Measurements from ENCODE around the gene RAB11FIP4.

Gene RAB11FIP4

DNA sequence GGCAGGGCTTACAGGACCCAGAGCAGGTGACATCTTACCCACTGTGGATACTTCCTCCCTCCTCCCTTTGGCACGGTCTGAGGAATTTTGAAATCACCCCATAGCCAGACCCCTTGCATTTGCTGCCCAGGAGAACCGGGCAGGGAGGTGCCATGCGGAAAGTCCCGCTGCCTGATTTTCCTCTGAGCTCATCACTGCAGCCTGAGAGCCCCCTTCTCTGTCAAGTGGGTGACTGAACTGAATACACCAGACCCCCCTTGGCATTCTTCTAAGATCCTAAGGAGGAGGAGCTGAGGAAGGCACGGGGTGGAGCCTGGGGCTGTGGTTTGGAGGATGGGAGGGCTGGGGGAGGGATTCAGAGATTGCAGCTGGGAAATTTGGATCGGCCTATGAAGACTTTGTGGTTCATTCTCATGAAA is 173.4 kb downstream of the RAB11FIP4 start:
- in situ Hi-C loops (cut with MboI; ENCODE audit: low sequenced_read_pairs), result no loop called here

DNA sequence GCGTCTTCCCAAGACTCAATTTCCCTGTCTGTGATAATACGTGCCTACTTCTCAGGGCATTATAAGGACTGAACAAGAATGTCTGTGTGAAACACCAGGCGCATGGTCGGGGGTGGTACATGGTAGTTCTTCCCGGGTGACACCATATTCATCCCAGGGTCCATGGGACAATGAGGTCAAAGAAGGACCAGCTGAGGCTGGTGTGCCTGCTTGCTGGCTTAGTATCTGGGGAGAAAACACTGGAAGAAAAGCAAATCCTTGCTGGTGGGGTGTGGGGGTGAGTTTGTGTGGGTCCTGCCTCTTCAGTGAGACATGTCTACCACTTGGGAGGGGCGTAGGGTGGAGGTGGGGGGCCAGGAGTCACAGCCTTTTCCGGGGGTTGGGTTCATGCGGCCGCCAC is 174.2 kb downstream of the RAB11FIP4 start:
- in situ Hi-C loops (cut with MboI; ENCODE audit: low sequenced_read_pairs), result no loop called here

DNA sequence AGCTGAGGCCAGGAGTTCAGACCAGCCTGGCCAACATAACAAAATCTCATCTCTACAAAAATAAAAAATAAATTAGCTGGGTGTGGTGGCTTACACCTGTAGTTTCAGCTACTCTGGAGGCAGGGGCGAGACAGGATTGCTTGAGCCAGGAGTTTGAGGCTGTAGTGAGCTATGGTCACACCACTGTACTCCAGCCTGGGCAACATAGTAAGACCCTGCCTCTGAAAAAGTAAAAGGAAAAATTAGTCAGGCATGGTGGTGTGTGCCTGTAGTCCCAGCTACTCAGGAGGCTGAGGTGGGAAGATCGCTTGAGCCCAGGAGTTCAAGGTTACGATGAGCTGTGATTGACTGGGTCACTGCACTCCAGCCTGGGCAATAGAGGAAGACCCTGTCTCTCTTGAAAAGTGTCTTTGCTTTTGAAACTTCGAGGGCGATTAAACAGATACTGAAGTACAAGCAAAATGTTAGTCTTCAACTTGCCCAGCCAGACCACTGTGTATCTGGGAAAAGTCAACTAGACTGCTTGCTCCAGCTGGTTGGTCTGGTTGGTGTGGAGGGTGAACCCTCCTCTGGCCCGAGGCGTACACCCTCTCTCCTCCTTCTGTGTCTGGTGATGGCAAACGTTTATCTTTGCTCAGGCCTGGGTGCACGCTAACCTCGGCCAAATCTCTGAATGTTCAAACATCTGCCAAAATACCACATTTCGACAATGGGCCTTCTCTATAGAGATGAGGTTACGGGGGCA is 174.9 kb downstream of the RAB11FIP4 start:
- in situ Hi-C loops (cut with MboI; ENCODE audit: low sequenced_read_pairs), result no loop called here

DNA sequence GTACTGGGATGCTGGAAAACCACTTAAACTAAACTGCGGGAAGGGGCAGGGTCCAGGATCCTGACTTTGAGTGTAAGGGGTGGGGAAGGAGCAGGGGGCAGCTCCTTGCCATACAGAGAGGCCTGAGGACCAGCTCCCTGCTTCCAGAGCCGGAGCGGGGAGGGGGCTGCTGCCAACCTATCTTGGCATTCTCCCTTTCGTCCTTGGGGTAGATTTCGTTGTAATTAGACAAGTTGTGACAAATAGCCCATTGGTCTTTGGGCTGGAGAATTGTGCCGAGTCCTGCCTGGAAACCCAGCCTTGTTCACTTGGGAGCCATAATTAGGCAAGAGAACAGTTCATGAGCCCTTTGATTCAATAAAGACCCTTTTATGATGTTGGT is 175.5 kb downstream of the RAB11FIP4 start:
- in situ Hi-C loops (cut with MboI; ENCODE audit: low sequenced_read_pairs), result no loop called here

DNA sequence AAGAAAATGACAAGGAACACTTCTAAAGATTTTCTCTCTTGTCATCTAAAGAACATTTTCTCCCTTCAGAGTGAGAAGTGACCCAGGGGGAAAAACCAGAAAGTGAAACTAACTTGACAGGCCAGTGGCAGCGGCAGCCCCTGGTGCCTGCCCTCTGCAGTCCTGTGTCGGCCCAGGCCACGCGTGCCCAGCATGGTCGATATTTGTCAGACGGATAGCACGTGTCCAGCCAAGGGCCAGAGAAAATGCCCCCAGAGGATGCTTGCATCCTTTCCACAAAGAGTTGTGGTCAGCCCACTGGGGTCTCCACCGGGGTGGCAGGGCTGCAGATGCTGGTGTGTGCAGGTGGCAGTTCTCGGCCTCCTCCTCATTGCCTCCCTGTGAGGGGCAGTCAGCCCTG is 176.6 kb downstream of the RAB11FIP4 start:
- in situ Hi-C loops (cut with MboI; ENCODE audit: low sequenced_read_pairs), result no loop called here

DNA sequence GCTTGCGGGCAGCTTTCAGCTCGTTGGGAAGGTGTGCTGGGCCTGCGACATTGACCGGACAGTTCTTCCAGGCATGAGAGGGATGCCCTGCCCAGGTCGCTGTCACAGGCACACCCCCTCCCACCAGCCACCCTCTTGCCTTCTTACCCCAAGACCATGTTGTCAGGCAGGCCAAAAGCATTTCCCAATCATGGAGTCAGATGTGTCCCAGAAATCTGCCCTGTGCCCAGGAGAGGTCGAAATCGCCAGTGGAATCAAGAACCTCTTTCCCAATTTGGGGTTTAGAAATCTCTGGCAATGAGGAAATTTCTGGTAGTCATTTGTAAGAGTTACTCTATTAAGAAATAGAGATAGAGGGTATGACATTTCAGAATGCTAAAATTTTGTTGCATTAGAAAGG is 177.1 kb downstream of the RAB11FIP4 start:
- in situ Hi-C loops (cut with MboI; ENCODE audit: low sequenced_read_pairs), result no loop called here

DNA sequence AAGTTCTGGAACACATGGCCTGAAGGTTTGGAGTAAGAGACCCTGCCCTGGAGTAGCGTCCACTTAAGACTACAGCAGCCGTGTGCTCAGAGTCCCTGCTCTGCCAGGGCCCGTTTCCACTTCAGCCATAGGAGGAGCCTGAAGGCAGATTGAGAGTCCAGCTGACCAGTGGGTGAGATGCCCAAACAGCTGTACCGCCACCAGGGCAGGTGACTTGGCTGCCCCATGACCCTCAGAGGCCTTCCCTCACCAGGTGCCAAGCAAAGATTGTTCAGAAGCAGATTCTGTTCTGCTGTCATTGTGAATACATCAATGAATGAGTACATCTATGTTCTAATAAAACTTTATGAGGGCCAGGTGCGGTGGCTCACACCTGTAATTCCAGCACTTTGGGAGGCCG is 178.8 kb downstream of the RAB11FIP4 start:
- in situ Hi-C loops (cut with MboI; ENCODE audit: low sequenced_read_pairs), result no loop called here

DNA sequence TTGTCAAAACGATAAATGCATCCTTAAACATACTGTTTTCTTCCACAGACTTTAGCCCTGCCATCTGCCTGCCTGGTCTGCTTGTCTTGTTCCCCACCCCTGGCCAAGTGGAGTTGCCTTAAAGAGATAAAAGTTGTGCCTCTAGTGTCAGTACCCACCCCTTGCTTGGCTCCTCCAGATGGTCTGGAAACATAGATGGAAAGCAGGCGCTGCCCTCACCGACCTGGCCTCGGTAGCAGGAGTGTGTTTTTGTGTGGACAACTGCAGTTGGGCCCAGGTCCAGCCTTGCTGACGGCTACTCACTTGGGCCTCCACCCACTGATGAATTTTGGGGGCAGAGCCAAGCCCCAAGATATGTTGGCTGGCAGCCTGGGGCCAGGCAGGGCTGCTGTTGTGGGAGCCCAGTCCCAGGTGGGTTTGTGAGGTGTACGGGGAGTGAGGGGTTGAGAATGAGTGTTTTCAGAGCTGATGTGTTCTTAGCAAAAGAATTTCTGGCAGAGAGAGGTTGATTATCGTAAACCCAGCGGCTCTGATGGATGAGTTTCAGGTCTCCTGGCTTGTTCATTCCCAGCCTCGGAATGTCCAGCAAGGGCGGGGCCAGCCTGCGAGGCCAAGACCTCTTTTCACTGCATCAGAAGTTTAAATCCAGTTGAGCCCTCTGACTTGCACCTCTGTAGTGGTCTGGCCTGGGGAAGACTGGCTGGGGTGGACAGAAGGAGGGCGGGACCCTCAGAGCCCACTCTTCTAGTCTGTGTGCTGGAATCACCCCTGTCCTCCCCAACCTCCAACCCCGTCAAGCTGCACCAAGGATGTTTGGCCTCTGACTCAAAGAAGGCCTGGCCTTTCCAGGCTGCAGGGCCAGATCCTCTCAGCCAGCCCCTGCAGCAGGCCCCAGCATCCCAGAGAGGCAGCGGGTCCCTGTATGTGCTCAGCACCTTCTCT is 179.7 kb downstream of the RAB11FIP4 start:
- in situ Hi-C loops (cut with MboI; ENCODE audit: low sequenced_read_pairs), result no loop called here

DNA sequence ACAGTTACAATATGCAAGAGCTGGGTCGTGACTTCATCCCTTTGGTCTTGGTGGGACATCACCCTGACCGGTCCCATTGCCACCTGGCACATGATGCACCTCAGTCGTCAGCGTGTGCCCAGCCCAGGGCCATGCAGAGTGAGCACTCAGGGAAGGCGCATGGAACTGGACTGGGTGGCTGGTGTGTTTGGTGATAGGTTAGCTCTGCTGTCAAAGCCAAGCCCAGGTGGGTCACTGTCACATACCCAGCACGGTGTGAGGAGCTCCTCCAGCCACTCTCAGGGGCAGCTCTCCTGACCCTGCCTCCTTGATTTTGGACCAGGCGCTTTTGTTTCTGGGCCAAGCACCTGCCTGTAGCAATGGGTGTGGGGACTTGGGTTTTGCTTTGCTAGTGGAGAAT is 180.9 kb downstream of the RAB11FIP4 start:
- in situ Hi-C loops (cut with MboI; ENCODE audit: low sequenced_read_pairs), result no loop called here

DNA sequence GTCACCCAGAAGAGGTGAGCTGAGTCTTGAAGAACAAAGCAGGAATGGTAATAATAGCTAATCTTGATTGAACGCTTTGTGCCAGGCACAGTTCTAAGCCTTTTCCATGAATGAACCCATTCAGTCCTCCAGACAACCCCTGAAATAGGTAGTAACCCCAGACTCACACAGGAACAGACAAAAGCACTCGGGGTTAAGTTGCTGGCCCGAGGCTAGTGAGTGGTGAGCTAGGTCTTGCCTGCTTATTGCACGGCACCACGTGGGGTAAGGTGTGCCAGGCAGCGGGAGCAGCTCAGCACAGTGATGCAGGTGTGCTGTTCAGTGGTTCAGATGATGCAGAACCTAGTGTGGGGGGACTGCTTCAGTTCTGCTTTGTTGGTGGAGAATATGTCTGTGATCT is 181.6 kb downstream of the RAB11FIP4 start:
- in situ Hi-C loops (cut with MboI; ENCODE audit: low sequenced_read_pairs), result no loop called here

DNA sequence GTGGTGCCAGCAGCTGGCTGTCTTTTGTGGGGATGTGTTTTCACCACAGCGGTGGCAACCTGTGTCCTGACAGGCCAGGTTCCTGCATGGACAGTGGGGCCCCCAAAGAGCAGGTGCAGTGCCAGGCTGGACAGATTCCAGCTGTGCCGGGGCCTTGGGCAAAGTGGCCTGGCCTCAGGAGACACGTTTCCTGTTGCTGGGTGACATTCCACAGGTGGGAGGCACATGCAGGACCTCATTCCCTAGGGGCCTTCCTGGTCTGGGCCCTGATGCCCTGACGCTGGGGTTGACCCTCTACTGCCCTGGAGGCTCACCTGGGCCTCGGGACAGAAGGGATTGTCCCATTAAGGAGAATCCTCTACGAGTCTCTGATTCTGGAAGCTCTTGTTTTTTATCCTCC is 182.4 kb downstream of the RAB11FIP4 start:
- in situ Hi-C loops (cut with MboI; ENCODE audit: low sequenced_read_pairs), result no loop called here

DNA sequence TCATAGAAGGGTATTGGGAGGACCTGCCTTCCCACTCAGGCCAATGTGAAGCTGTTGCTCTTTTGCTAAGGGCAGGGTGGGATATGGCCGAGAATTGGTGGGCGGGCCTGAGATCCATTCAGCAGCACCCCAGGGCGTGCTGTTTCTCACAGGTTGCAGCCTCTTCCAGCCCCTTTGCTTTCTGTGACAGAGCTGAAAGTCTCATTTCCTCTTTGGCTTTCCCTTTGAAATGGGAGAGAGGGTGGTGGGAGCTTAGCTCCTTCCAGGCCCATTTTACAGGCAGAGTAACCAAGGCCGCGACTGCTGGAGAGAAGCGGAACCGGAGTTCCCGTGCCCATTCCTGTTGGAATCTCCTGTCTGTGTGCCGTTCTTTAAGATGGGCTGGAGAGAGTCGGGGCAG is 183.0 kb downstream of the RAB11FIP4 start:
- in situ Hi-C loops (cut with MboI; ENCODE audit: low sequenced_read_pairs), result no loop called here

DNA sequence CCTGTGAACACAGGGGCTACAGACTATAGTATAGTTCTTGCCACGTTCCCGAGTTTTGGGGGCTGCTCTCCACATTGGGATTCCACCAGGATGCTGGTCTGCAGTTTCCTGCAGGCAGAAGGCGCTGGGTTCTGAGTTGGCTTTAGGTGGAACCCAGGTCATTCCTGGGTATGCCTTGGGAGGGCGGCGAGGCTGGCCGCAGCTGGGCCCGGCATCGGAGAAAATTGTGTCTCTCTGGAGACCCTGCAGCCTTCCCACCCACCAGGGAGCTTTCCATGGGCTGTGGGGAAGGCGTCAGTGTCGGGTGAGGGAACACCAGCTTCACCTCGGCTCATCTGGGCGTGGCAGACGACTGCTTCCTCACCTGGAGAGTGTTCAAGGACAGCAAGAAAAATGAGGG is 183.6 kb downstream of the RAB11FIP4 start:
- in situ Hi-C loops (cut with MboI; ENCODE audit: low sequenced_read_pairs), result no loop called here

DNA sequence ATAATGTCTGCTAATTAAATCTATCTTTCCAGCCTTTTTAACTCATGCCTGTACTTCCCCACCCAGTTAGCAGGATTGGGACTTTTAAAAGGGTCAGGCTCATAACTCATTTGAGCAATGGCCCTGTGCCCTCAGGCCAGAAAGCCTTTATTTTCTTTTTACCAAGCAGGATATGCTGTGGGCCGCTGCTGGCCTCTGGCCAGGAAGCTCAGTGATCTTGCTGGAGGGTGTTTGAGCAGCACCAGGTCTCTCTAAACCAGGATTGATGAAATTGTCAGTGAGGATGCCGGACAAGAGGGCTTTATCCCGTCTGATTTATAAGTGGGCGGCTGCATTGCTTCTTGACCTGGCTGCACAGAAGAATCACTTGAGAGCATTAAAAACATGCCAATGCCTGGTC is 187.8 kb downstream of the RAB11FIP4 start:
- in situ Hi-C loops (cut with MboI; ENCODE audit: low sequenced_read_pairs), result no loop called here

DNA sequence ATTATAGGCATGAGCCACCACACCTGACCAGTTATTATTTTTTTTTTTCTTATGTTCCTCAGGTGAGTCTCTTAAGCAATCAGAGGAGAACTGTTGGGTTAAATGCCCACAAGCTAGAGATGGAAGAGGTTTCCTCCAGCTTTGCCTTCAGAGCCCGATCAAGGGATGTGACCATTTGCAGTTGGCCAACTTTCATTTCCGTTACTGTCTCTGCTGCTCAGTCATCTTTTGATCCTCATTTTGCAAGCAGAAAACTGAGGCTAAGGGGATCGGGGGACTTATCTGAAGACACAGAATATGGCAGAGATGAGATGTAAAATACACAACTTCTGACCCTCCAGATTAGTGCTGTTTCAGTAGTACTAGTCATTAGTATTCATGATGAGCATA is 188.8 kb downstream of the RAB11FIP4 start:
- in situ Hi-C loops (cut with MboI; ENCODE audit: low sequenced_read_pairs), result no loop called here

DNA sequence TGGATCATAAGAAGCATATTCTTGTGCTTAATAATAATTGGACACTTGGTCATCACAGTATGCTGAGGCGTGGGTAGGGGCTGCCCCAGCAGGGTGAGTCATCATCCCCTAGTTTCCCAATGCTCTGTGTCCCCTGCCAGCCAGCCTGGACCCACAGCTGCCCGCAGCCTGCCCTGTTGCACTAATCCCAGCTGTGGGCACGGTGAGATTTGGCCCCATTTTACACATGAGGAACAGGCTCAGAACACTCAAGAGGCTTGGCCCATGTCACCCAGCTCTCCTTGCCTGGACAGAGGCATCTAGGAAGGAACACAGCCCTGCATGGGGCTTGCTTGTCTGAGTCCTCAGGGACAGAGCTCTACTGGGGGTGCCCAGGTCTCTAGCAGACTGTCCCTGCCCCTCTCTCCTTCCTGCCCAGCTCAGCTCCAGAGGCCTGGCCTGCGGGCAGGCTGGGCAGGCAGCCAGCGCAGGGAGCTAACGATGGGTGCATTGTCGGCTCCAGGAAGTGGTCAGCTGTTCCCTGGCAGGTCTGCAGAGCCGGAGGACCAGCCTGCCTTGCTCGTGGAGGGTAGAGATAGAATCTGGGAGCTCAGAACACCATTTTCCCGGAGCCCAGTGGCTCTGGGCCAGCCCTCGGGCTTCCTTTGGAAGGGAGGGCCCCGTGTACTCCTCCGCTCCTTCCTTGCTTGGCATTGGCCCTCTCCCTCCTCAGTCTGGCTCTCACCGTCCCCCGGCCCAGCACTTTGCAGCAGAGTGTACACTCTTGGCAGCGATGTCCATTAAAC is 189.4 kb downstream of the RAB11FIP4 start:
- in situ Hi-C loops (cut with MboI; ENCODE audit: low sequenced_read_pairs), result no loop called here

DNA sequence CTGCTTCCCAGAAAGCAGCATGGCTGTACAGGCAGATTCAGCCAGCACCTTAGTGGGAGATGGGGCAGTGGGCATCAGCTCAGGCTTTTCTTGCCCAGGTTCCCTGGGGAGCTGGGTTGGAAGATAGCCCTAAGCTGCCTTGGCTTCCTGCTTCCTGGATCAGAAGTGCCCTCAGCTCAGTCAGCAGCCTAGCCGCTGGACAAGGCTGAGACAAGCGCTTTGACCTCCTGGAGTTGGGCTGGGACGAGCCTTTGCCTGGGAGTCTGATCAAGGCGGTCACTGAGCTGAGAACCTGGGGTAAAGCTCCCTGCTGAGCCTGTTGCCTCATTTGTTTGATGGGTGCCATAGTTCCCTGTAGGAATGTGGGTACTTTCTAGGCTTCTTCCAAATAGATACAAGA is 190.0 kb downstream of the RAB11FIP4 start:
- in situ Hi-C loops (cut with MboI; ENCODE audit: low sequenced_read_pairs), result no loop called here

DNA sequence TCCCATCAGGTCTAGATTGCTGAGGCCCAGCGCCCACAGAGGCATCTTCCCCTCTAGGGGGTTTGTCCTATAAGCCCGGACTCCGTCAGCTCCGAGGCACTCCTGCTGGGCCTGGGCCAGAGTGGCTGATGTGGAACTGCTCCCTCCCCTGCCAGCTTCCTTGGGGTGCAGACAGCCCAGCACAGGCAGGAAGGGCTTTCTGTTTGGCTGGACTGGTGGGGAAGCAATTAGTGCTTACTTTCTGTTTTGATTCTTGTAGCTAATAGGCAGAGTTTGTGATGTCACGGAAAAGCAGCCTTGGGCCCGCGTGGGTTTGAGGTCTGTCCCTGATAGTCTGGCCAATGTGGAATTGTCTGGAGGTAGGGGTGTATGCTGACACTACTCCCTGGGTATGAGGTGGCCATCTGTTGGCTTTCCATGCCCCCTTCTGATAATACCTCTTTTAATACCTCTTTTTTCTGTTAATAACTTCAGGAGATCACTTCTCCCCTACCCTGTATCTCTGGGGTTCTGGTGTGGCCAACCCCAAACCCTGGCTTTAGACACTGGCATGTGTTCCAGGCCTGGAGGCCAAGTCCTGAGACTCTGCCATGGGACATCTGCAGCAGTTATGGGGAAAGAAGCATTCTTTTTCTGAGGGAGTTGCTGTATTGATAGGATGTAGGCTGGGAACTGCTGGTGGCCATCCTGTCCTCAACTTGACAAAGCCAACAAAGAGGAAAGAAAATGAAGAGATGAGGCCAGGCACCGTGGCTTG is 190.9 kb downstream of the RAB11FIP4 start:
- in situ Hi-C loops (cut with MboI; ENCODE audit: low sequenced_read_pairs), result no loop called here

DNA sequence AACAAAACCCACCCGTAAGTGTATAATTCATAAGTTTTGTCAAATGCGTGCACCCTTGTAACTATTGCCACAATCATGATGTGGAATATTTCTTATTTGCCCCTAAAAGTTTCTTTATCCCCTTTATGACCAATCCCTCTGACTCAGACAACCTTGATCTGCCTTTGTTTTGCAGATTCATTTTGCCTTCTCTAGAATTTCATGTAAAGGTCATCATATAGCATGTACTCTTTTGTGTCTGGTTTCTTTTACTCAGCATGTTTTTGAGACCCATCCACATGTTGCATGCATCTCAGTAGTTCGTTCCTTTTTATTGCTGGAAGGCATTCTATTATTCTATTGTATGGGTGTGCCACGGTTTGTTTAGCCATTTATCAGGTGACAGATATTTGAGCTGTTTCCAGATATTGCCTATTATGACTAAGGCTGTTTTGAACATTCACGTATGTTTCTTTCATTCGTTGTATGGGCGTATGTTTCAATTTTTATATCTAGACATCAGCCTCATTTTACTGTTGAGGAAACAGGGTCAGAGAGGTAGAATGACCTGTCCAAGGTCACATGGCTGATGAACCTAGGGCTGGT is 192.4 kb downstream of the RAB11FIP4 start:
- in situ Hi-C loops (cut with MboI; ENCODE audit: low sequenced_read_pairs), result no loop called here

Measured in hTERT RPE-1 (cell line).